Gastrocnemius medialis (tissue), 4 donors: ENCODE measurements around the gene ABTB2.

ENCODE experiments used
- POLR2A ChIP-seq, 2 donors: fragments of 450-650 bp; IDR thresholded peaks; one replicate each; pipeline ENCODE4 v1.6.1; 2017; ENCODE audit warnings: antibody characterized with exemption in 2 of 2, mild to moderate bottlenecking in 2 of 2, moderate library complexity in 2 of 2
- TF ChIP-seq, protein P1 (sequence below), 5 experiments: fragments of 450-650 bp in 3 of 5; fragments of 200-600 bp in 2 of 5; sonication (generic) in 2 of 5; IDR thresholded peaks in 4 of 5; conservative IDR thresholded peaks in 1 of 5; 1 replicate in 4 of 5; 2 replicates in 1 of 5; pipeline ENCODE4 v1.5.1; 2016 to 2019; ENCODE audit warnings: antibody characterized with exemption in 5 of 5, mild to moderate bottlenecking in 3 of 5, moderate library complexity in 3 of 5

DNA sequence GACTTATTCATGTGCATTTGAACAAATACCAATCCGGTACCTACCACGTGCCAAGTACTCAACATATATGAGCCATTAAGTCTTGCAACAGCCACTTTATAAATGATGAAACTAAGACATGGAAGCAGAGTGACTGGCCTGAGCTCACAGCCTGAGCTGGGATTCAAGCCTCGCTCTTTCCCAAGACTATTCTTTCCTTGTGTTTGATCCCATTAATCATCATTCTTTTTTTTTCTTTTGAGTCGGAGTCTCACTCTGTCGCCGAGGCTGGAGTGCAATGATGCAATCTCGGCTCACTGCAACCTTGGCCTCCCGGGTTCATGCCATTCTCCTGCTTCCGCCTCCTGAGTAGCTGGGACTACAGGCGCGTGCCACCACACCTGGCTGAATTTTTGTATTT lies 119.3 kb downstream of the ABTB2 start:
- TF ChIP-seq, protein P1, sequence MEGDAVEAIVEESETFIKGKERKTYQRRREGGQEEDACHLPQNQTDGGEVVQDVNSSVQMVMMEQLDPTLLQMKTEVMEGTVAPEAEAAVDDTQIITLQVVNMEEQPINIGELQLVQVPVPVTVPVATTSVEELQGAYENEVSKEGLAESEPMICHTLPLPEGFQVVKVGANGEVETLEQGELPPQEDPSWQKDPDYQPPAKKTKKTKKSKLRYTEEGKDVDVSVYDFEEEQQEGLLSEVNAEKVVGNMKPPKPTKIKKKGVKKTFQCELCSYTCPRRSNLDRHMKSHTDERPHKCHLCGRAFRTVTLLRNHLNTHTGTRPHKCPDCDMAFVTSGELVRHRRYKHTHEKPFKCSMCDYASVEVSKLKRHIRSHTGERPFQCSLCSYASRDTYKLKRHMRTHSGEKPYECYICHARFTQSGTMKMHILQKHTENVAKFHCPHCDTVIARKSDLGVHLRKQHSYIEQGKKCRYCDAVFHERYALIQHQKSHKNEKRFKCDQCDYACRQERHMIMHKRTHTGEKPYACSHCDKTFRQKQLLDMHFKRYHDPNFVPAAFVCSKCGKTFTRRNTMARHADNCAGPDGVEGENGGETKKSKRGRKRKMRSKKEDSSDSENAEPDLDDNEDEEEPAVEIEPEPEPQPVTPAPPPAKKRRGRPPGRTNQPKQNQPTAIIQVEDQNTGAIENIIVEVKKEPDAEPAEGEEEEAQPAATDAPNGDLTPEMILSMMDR (IDR thresholded peaks at IDR 0.05 in 4 of 5, conservative IDR thresholded peaks at IDR 0.05 in 1 of 5), result no peak
- TF ChIP-seq POLR2A (IDR thresholded peaks at IDR 0.05), result no peak
